Gastroesophageal sphincter (tissue), 4 donors: ENCODE measurements around the gene EMB. TPM values are rescaled to one million over a fixed set of nuclear protein-coding genes. Genes with fewer than 3 reads are reported as not detected.
"Not testable (repeated sequence)": the region's sequence is repeated elsewhere in the genome, so short reads cannot be mapped to it uniquely, and the experiment has no call there.

Source experiments
- ATAC-seq: fragments of 150-250 bp; one replicate; pipeline ENCODE4 v1.9.1; 2016; ENCODE audit warnings: mild to moderate bottlenecking, moderate library complexity
- H3K27ac ChIP-seq, 4 donors: fragments of 200-600 bp; sonication (generic) in 3 of 4; 1 replicate in 3 of 4; 2 replicates in 1 of 4; pipeline ENCODE4 v1.5.1; 2016 to 2019
- H3K27me3 ChIP-seq: fragments of 200-600 bp; sonication (generic); one replicate; pipeline ENCODE4 v1.5.1; 2019
- H3K36me3 ChIP-seq, 2 donors: fragments of 200-600 bp; sonication (generic); one replicate each; pipeline ENCODE4 v1.5.1; 2019; ENCODE audit warnings: control low read depth in 1 of 2
- H3K4me1 ChIP-seq, 3 donors: fragments of 200-600 bp; sonication (generic); 1 replicate in 2 of 3; 2 replicates in 1 of 3; pipeline ENCODE4 v1.5.1; 2016 to 2019; ENCODE audit warnings: control low read depth in 2 of 3
- H3K4me3 ChIP-seq, 2 donors: fragments of 200-600 bp; sonication (generic); one replicate each; pipeline ENCODE4 v1.5.1; 2019; ENCODE audit warnings: mild to moderate bottlenecking in 1 of 2, moderate library complexity in 1 of 2
- H3K9me3 ChIP-seq, 3 donors: fragments of 200-600 bp; sonication (generic); one replicate each; pipeline ENCODE4 v1.5.1; 2017 to 2019; ENCODE audit warnings: control low read depth in 2 of 3
- CTCF ChIP-seq, 4 experiments: fragments of 200-600 bp in 2 of 4; fragments of 450-650 bp in 2 of 4; sonication (generic) in 1 of 4; IDR thresholded peaks; one replicate each; pipeline ENCODE4 v1.5.1; 2017 to 2019; ENCODE audit warnings: antibody characterized with exemption in 4 of 4, mild to moderate bottlenecking in 2 of 4, moderate library complexity in 2 of 4
- EP300 ChIP-seq: sonication (generic); formaldehyde crosslinking; IDR thresholded peaks from one replicate; pipeline ENCODE4 v1.6.1; 2017; ENCODE audit warnings: antibody characterized with exemption, mild to moderate bottlenecking
- POLR2A ChIP-seq, 2 donors: fragments of 450-650 bp; IDR thresholded peaks; one replicate each; pipeline ENCODE4 v1.6.1; 2017; ENCODE audit warnings: antibody characterized with exemption in 2 of 2, mild to moderate bottlenecking in 2 of 2, moderate library complexity in 1 of 2
- POLR2AphosphoS5 ChIP-seq: sonication (generic); formaldehyde crosslinking; IDR thresholded peaks from one replicate; pipeline ENCODE4 v1.6.1; 2017; ENCODE audit warnings: antibody characterized with exemption
- WGBS, 2 donors: methylation state at CpG; one replicate each; pipeline ENCODE4 v1.1.5; 2018; ENCODE audit warnings: low coverage in 1 of 2; 5-methylcytosine and 5-hydroxymethylcytosine counted together
- total RNA-seq, 4 donors: library from RNA; depleted of rRNA; stranded (reverse); fragments of >200 nt; gene quantifications; one replicate each; pipeline ENCODE4 v1.1.0, GENCODE V29; 2016

The EMB gene
- total RNA-seq, 4 donors from 2014 or later = 5.2 to 31.2 (median 15.3) TPM

DNA sequence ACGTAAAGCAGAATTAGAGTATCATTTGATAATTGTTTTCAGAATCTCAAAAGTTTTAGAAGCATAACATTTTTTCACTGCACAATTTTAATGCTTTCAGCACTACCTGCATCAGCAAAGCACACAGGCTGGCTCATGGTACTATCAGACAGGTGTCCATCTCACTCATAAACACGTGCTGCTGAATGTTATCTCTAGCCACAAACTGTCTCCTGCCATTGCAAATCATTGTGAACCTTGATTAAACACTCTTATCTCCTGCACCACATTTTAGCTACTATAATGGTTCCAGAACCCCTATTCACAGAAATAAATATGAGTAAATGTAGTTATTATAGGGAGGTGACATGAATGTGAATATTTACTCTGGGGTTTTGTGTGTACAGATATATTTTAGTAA is 56.7 kb downstream of the EMB start:
- H3K4me3 ChIP-seq, H3K9me3 ChIP-seq, H3K4me1 ChIP-seq, ATAC-seq, H3K27ac ChIP-seq, H3K36me3 ChIP-seq, H3K27me3 ChIP-seq: not testable (repeated sequence)
- WGBS, 2 donors = 37 to 55% methylated on average over 2 of the region's 2 CpGs

DNA sequence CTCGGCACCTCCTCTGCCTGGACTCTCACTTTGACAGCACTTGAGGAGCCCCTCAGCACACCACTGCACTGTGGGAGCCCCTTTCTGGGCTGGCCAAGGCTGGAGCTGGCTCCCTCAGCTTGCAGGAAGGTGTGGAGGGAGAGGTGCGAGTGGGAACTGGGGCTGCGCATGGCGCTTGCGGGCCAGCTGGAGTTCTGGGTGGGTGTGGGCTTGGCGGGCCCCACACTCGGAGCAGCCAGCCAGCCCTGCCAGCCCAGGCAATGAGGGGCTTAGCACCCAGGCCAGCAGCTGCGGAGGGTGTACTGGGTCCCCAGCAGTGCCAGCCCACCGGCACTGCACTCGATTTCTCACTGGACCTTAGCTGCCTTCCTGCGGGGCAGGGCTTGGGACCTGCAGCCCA is 64.4 kb downstream of the EMB start:
- not testable (repeated sequence) for H3K4me1 ChIP-seq, H3K9me3 ChIP-seq, H3K27ac ChIP-seq, H3K27me3 ChIP-seq, H3K36me3 ChIP-seq, ATAC-seq, H3K4me3 ChIP-seq
- no CpG with 5 or more reads among the region's 11 CpGs for whole genome bisulfite sequencing, 2 donors

- peaks cover 0 to 13% (median 0%) of the 10 kb centered on the region in 3 donors for H3K9me3 ChIP-seq
- ATAC-seq, H3K27me3 ChIP-seq, H3K4me1 ChIP-seq, H3K27ac ChIP-seq, H3K36me3 ChIP-seq, H3K4me3 ChIP-seq: not testable (repeated sequence)
- 92% methylated on average over 6 of the region's 16 CpGs; no CpG with 5 or more reads in 1 of the 2 donors for WGBS, 2 donors
Measured at GRCh38 chr5:50369287-50370033, 71.6 kb downstream of the EMB start.

DNA sequence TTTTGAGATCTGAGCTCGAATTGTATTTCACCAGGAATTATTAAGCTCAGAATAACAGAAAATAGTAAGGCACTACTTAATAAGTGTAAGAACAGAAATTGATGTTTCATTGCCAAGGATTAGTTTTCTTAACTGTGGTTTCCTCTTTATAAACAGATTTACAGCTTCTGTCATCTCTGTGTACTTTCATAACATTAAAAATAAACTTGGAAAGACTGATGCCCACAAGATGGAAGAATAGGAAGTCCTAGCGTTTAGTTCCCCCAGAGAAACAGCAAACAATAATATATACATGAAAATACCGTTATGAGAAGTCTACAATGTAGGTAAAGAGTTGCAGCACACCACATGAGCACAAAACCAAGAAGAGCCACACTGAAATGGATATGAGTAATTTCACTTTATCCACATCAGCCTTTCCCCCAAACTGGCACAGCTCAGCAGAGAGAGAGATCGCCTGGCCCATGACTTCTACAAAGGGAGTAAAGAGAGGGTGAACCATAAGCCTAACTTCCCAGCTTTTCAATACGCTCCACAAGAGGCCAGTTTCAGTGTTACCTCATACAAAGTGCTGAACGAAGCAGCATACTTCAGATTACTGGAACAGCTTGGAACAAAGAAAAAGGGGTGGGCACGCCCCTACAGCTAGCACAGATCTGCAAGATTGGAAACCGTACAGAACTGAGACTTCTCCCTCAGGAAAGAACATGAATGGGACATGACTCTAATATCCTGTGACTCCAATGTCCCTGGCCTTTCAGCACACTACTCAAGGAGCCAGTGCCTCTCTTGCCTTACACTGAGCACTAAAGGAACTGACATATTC is 75.4 kb downstream of the EMB start:
- WGBS, 2 donors = 55 to 60% methylated on average over 3 to 8 of the region's 8 CpGs
- Histone ChIP-seq H3K27me3 (no peaks in the 10 kb centered on the region), H3K4me1 (no peaks in the 10 kb centered on the region), H3K4me3 (no peak overlapping the region), H3K27ac (no peak overlapping the region), H3K9me3 (peaks cover 0 to 13% (median 0%) of the 10 kb centered on the region in 3 donors), H3K36me3 (no peaks in the 10 kb centered on the region)
- TF ChIP-seq POLR2AphosphoS5 = no peak
- TF ChIP-seq EP300 = no peak
- ATAC-seq = peak; percentile 79

GRCh38 chr5:50364535-50365309 is 76.4 kb downstream of the EMB start:
- peaks cover 0 to 13% (median 0%) of the 10 kb centered on the region in 3 donors for H3K9me3 ChIP-seq
- 78 to 88% methylated on average over 3 to 6 of the region's 6 CpGs for WGBS, 2 donors
- not testable (repeated sequence) for ATAC-seq, H3K27me3 ChIP-seq, H3K4me3 ChIP-seq, H3K4me1 ChIP-seq, H3K27ac ChIP-seq, H3K36me3 ChIP-seq

- TF ChIP-seq CTCF (IDR thresholded peaks at IDR 0.05) (no peak), EP300 (no peak), POLR2AphosphoS5 (no peak), POLR2A (IDR thresholded peaks at IDR 0.05) (no peak)
- no peaks in the 10 kb centered on the region for H3K36me3 ChIP-seq
- H3K9me3 ChIP-seq = no peaks in the 10 kb centered on the region
- no peak overlapping the region for H3K27ac ChIP-seq
- H3K4me1 ChIP-seq = no peaks in the 10 kb centered on the region
- no peak for ATAC-seq
- H3K27me3 ChIP-seq = no peaks in the 10 kb centered on the region
- no peak overlapping the region for H3K4me3 ChIP-seq
Measured at GRCh38 chr5:50359187-50359586, 81.9 kb downstream of the EMB start.

GRCh38 chr5:50352382-50352781 is 88.7 kb downstream of the EMB start:
- no peaks in the 10 kb centered on the region for H3K4me1 ChIP-seq

More at GRCh38 chr5:50352382-50352781, 88.7 kb downstream of the EMB start:
- WGBS, 2 donors = 51 to 71% methylated on average over 2 of the region's 2 CpGs
- Histone ChIP-seq H3K36me3 (no peaks in the 10 kb centered on the region), H3K27ac (no peak overlapping the region), H3K4me3 (no peak overlapping the region), H3K9me3 (no peaks in the 10 kb centered on the region), H3K27me3 (no peaks in the 10 kb centered on the region)
- no peak for ATAC-seq
- TF ChIP-seq POLR2AphosphoS5 = no peak
- TF ChIP-seq POLR2A (IDR thresholded peaks at IDR 0.05) = no peak
- no peak for TF ChIP-seq EP300
- no peak for TF ChIP-seq CTCF (IDR thresholded peaks at IDR 0.05)

Other genes with a start within 250 kb of the EMB start
- gene PARP8, start 225.3 kb upstream of the EMB start, total RNA-seq = 10 to 100 TPM in 2 of 4 donors, 1 to 10 TPM in 2; 3.9 to 43.1 (median 24.8) TPM